ENCODE data around the gene MT1E.

DNA sequence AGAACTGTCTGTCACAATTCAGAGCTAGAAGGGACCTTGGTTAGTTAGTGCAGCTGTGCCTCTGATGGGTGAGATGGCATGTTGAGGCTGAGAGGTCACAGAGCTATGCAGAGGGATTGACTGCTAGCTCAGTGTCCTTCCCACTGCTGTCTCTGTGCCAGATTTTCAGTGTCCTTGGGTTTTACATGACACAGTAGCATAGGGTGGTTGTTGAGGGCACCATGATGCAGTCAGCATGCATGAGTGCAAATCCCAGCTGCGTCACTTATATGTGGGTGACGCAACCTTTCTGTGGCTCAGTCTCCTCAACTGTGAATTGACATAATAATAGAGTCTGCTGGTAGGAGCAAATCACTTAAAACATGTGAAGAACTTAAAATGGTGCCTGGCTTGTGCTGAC is 15.6 kb downstream of the MT1E start:
- TF ChIP-seq CTCF (IDR thresholded peaks at IDR 0.05) = no peak
- no peak for TF ChIP-seq POLR2A (IDR thresholded peaks at IDR 0.05)

Measured in testis (tissue), 2 donors.